Colonic mucosa (tissue), 4 donors: ENCODE data around the gene GLTPD2. TPM values are rescaled to one million over a fixed set of nuclear protein-coding genes. Genes with fewer than 3 reads are reported as not detected.

ENCODE experiments used
- DNase-seq: peaks from one replicate; pipeline ENCODE4 v3.0.0-alpha.2; 2020
- H3K27ac ChIP-seq: fragments of 200-600 bp; one replicate; pipeline ENCODE4 v1.8.0; 2021
- H3K27me3 ChIP-seq: fragments of 200-600 bp; one replicate; pipeline ENCODE4 v1.8.0; 2021
- H3K36me3 ChIP-seq: fragments of 200-600 bp; one replicate; pipeline ENCODE4 v1.8.0; 2021
- H3K4me1 ChIP-seq: fragments of 200-600 bp; one replicate; pipeline ENCODE4 v1.8.0; 2021; ENCODE audit warnings: mild to moderate bottlenecking
- H3K4me3 ChIP-seq: fragments of 200-600 bp; one replicate; pipeline ENCODE4 v1.8.0; 2021
- H3K9ac ChIP-seq, 2 donors: one replicate each; pipeline ENCODE4 v1.7.0; 2013; ENCODE audit warnings: control low read depth in 2 of 2, low read depth in 2 of 2, low read length in 2 of 2
- H3K9me3 ChIP-seq: fragments of 200-600 bp; one replicate; pipeline ENCODE4 v1.8.0; 2021
- CTCF ChIP-seq: fragments of 200-600 bp; IDR thresholded peaks from one replicate; pipeline ENCODE4 v1.8.0; 2022; ENCODE audit warnings: antibody characterized with exemption, mild to moderate bottlenecking
- intact Hi-C: fragments of 100-400 bp; cut with DNase I; formaldehyde crosslinking; loops from one replicate; pipeline ENCODE4 v1.14.1; 2022
- total RNA-seq, 2 donors: library from RNA; stranded (reverse); fragmentation: NEBNext Ultra II Directional in 1 of 2; extraction: Animal tissue kit (Norgen Biotek cat#: 25700) in 1 of 2; gene quantifications; one replicate each; pipeline ENCODE4 v1.2.1, GENCODE V29; 2021
- donor health status: healthy.
- donor health status: DM: no; HTN: no; CAD: no.
- donor health status: DM: no; HTN: no; CAD: no.

The GLTPD2 gene
- total RNA-seq, 2 donors from 2014 or later: 0.35 to 0.40 TPM

GRCh38 chr17:4764595-4764994 is 24.2 kb upstream of the GLTPD2 start:
- Histone ChIP-seq H3K9ac (no peak overlapping the region), H3K4me3 (no peak overlapping the region), H3K4me1 (no peaks in the 10 kb centered on the region), H3K9me3 (no peaks in the 10 kb centered on the region), H3K27ac (no peak overlapping the region), H3K27me3 (no peaks in the 10 kb centered on the region), H3K36me3 (no peaks in the 10 kb centered on the region)
- no peak for DNase-seq
- TF ChIP-seq CTCF: no peak
- intact Hi-C loops: no loop called here

DNA sequence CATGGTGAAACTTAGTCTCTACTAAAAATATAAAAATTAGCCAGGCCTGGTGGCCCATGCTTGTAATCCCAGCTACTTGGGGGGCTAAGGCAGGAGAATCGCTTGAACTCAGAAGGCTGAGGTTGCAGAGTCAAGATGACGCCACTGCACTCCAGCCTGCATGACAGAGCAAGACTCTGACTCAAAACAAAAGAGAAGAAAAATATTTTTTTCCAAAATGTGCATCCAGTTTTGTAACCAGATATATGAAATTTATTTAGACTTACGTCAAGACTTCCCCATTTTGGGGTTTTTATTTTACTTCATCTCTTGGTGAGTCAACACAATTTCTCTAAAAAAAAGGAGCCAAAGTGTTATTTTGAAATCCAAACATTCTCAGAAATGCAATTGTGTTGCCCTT is 22.6 kb upstream of the GLTPD2 start:
- H3K9ac ChIP-seq: no peak overlapping the region
- H3K9me3 ChIP-seq: no peaks in the 10 kb centered on the region
- H3K36me3 ChIP-seq: no peaks in the 10 kb centered on the region
- H3K4me3 ChIP-seq: no peak overlapping the region
- intact Hi-C loops: no loop called here
- no peaks in the 10 kb centered on the region for H3K4me1 ChIP-seq
- no peak overlapping the region for H3K27ac ChIP-seq
- DNase-seq: no peak
- no peaks in the 10 kb centered on the region for H3K27me3 ChIP-seq
- TF ChIP-seq CTCF: no peak

- Histone ChIP-seq H3K9me3 (no peaks in the 10 kb centered on the region), H3K4me3 (no peak overlapping the region), H3K27me3 (no peaks in the 10 kb centered on the region), H3K9ac (no peak overlapping the region), H3K36me3 (no peaks in the 10 kb centered on the region), H3K27ac (no peak overlapping the region), H3K4me1 (no peaks in the 10 kb centered on the region)
- no peak for DNase-seq
- no peak for TF ChIP-seq CTCF
- intact Hi-C loops: no loop called here
Observed at GRCh38 chr17:4766723-4767122, 22.0 kb upstream of the GLTPD2 start.

GRCh38 chr17:4768298-4768697 is 20.5 kb upstream of the GLTPD2 start:
- DNase-seq: no peak
- no peak overlapping the region for H3K9ac ChIP-seq
- TF ChIP-seq CTCF: no peak
- H3K4me3 ChIP-seq: no peak overlapping the region
- no peaks in the 10 kb centered on the region for H3K9me3 ChIP-seq
- no peak overlapping the region for H3K27ac ChIP-seq
- intact Hi-C loops: no loop called here
- no peaks in the 10 kb centered on the region for H3K4me1 ChIP-seq
- H3K36me3 ChIP-seq: no peaks in the 10 kb centered on the region
- H3K27me3 ChIP-seq: no peaks in the 10 kb centered on the region

GRCh38 chr17:4769628-4770027 is 19.1 kb upstream of the GLTPD2 start:
- Histone ChIP-seq H3K27ac (no peak overlapping the region), H3K4me3 (no peak overlapping the region), H3K27me3 (no peaks in the 10 kb centered on the region), H3K36me3 (no peaks in the 10 kb centered on the region), H3K4me1 (no peaks in the 10 kb centered on the region), H3K9me3 (no peaks in the 10 kb centered on the region), H3K9ac (no peak overlapping the region)
- no peak for DNase-seq
- intact Hi-C loops: no loop called here
- no peak for TF ChIP-seq CTCF
